Fibroblast of villous mesenchyme (primary cell): ENCODE results near the gene CXXC5. TPM values are rescaled to one million over a fixed set of nuclear protein-coding genes. Genes with fewer than 3 reads are reported as not detected.
"Not testable (repeated sequence)": the region's sequence is repeated elsewhere in the genome, so short reads cannot be mapped to it uniquely, and the experiment has no call there.

Experiments
- DNase-seq: peaks from one replicate; pipeline ENCODE4 v3.0.0-alpha.2; 2010; ENCODE audit warnings: low read depth
- H3K4me3 ChIP-seq: 2 replicates; pipeline ENCODE4 v1.5.1; 2011; ENCODE audit warnings: low read depth, mild to moderate bottlenecking, low read length
- total RNA-seq: library from RNA; depleted of rRNA; stranded (reverse); fragments of >200 nt; gene quantifications from 2 replicates; pipeline ENCODE4 v1.2.3, GENCODE V29; 2012
- TF ChIP-seq, protein P1 (sequence below): IDR thresholded peaks from 2 replicates; pipeline ENCODE4 v1.5.1; 2012; ENCODE audit warnings: low read depth, mild to moderate bottlenecking, low read length; ENCODE audit not compliant: insufficient read depth

CXXC5 gene
- total RNA-seq, 1 donor = 79.5 TPM

DNA sequence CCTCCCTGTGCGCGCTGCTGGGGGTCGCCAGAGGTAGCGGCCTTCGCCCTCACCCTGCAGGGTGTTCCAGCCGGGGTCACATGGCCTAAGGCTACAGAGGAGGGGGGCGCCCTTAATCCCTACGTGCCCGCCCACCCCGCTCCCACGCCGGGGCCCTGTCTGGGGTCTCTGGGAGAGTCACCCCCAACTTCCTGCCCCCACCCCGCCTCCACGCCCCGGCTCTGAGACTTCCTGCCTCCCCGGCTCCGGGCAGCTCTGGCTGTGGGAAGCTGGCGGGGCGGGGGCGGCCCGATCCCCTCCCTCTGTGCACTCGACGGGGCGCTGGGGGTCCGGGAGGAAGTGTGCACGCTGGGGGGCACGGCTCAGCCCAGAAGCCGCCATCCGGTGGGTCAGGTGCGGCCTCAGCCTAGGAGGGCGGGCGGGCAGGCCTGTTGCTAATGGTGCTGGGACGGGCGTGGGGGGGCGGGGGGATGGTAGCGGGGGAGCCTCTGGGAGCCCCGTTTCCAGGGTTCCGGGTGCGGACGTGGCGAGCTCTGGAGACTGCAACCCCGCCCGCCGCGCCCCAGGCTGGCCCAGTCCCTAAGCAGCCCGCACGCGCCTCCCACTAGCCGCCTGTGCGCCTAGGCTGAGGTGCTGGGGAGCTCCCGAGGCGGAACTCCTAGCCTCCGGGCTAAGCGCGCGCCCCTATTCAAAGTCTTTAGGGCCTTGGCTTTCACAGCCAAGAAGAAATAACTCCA lies 61.6 kb downstream of the CXXC5 start:
- TF ChIP-seq, protein P1, sequence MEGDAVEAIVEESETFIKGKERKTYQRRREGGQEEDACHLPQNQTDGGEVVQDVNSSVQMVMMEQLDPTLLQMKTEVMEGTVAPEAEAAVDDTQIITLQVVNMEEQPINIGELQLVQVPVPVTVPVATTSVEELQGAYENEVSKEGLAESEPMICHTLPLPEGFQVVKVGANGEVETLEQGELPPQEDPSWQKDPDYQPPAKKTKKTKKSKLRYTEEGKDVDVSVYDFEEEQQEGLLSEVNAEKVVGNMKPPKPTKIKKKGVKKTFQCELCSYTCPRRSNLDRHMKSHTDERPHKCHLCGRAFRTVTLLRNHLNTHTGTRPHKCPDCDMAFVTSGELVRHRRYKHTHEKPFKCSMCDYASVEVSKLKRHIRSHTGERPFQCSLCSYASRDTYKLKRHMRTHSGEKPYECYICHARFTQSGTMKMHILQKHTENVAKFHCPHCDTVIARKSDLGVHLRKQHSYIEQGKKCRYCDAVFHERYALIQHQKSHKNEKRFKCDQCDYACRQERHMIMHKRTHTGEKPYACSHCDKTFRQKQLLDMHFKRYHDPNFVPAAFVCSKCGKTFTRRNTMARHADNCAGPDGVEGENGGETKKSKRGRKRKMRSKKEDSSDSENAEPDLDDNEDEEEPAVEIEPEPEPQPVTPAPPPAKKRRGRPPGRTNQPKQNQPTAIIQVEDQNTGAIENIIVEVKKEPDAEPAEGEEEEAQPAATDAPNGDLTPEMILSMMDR = no peak
- no peak overlapping the region for H3K4me3 ChIP-seq
- DNase-seq = peak; percentile 11

DNA sequence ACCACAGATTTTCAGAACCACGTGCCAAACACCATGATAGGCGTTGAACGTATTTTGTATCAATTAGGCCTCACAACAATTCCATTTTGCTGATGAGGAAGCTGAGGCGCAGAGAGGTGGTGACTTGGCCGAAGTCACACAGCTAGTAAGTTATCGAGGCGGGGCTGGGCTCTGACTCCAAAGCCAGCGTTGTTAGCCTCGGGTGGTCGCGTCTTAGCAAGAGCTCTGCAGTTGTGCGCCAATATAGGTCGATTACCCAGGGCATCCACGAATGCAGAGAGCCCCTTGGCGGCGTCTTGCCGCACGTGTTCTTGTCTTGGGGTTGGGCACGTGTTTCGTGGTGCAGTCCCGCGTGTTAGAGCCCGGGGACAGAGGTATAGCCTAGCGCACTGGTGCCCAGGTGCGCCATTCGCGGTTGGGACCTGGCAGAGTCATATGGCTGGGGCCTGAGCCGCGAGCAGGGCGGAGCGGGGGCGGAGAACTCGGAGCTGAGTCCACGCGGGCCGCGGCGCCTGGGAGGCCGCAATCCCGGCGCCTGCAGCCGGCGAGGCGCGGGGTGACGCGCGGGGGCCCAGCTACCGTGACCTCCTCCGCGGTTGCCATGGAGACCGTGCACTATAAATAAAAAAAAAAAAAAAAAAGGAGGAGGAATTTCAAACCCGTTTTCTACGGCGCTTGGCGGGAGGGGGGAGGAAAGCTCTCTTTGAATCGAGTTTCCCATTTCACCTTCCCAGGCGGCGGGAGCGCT lies 62.3 kb downstream of the CXXC5 start:
- TF ChIP-seq, protein P1 = no peak
- DNase-seq = peak; percentile 56
- H3K4me3 ChIP-seq = peak overlapping the region; percentile 57

DNA sequence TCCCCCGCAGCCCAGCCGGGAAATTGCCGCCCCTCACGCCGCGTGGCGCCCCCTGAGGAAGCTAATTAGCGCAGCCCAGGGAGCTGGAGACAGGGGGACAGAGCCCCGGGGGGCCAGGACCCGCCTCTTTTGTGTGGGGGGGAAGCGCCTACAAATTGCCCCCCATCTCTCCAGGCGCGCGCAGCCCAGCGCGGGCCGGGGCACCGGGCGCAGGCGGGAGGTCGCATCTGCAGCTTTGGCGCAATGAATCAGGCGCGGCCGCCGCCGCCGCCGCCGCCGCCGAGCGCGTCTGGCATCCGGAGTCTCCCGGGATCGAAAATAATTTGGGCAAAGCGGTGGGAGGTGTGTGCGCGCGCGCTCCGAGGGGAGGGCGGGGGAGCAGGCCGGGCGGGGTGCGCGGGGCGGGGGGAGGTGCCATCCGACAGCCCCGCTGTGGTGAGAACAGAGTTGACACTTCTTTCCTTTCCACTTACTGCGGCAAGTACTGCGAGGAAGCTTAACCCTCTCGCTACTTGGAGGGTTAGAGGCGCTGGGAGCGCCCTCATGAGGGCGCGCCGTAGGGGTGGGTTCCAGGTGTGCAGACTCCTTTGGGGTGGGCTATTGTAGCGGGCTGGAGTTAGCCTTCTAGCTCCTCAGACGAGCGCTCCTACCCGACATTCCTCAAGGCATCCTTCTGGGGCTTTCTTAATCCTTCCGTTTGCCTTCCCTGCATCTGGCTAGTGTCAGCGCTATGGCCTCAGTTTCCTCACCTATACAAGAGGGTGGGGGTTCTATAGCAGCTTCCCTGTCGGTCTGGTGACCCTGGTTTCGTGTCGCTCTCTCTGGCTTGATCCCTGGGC lies 63.1 kb downstream of the CXXC5 start:
- peak; percentile 46 for DNase-seq
- TF ChIP-seq, protein P1 = peak; percentile 24
- peak overlapping the region; percentile 57 for H3K4me3 ChIP-seq

DNA sequence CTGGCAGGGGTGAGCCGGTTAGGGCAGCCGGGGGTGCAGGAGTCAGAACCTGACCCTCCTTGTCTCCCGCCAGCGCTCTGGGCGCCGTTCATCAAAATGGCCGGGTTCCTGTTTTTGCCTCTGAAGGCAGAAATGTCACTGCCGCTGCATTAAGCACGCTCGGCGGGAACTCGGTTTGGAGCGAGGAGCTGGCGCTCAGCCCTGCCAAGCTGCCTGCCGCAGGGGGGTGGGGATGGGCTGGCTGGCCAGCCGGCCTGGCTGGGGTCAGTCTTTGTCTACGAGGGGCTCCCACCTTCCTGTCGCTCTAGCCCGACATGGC lies 63.7 kb downstream of the CXXC5 start:
- TF ChIP-seq, protein P1 = no peak
- no peak overlapping the region for H3K4me3 ChIP-seq
- no peak for DNase-seq

DNA sequence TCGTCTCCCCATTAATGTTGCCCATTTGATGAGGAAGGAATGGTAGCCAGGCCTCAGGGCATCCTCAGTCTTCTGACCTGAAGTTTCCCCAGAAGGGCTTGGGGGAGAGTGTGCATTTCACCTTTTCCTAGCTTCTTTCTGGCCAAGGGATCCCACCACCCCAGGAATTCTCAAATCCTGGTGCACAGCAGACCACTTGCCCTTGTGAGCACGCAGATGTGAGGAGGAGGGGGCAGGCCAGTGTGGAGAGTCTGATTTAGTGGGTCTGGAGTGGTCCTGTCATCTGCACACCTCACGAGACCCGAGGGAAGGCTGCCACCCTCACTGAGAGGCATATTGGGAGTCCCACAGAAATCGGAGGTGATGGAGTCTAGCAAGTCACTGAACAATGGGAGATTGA lies 64.3 kb downstream of the CXXC5 start:
- TF ChIP-seq, protein P1 = no peak
- DNase-seq = no peak
- no peak overlapping the region for H3K4me3 ChIP-seq

DNA sequence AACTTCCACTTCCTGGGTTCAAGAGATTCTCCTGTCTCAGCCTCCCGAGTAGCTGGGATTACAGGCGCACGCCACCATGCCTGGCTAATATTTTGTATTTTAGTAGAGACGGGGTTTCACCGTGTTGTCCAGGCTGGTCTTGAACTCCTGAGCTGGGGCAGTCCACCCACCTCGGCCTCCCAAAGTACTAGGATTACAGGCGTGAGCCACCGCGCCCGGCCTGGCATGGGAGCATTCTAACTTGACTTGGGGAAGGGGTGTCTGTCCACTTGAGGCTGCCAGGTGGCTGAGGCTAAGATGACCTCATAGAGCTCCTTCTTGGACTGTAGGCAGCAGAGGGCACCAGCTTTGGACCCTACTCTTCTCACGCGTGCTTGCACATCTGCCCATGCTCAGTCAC lies 65.7 kb downstream of the CXXC5 start:
- DNase-seq, H3K4me3 ChIP-seq: not testable (repeated sequence)

DNA sequence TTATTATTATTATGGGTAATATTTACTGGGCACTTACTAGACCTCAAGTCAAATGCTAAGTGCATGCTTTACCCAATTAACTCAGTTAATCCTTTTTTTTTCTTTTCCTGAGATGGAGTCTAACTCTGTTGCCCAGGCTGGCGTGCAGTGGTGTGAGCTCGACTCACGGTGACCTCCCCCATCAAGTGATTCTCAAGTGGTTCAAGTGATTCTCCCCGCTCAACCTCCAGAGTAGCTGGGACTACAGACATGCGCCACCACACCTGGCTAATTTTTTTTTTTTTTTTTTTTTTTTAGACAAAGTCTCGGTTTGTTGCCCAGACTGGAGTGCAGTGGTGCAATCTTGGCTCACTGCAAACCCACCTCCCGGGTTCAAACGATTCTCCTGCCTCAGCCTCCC lies 69.1 kb downstream of the CXXC5 start:
- H3K4me3 ChIP-seq = no peak overlapping the region
- TF ChIP-seq, protein P1 = no peak
- DNase-seq = no peak

DNA sequence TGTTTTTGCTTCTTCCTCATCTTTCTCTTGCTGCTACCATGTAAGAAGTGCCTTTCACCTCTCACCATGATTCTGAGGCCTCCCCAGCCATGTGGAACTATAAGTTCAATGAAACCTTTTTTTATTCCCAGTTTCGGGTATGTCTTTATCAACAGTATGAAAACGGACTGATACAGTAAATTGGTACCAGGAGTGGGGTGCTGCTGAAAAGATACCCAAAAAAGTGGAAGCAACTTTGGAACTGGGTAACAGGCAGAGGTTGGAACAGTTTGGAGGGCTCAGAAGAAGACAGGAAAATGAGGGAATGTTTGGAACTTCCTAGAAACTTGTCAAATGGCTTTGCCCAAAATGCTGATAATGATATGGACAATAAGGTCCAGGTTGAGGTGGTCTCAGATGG lies 70.3 kb downstream of the CXXC5 start:
- DNase-seq = not testable (repeated sequence)

DNA sequence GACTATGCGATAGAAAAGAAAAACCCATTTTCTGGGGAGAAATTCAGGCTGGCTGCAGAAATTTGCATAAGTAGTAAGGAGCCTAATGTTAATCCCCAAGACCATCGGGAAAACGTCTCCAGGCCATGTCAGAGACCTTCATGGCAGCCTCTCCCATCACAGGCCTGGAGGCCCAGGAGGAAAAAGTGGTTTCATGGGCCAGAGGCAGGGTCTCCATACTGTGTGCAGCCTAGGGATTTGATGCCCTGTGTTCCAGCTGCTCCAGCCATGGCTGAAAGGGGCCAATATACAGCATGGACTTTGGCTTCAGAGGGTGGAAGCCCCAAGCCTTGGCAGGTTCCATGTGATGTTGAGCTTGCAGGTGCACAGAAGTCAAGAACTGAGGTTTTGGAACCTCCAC lies 71.8 kb downstream of the CXXC5 start:
- DNase-seq, H3K4me3 ChIP-seq: not testable (repeated sequence)

More for the DNA sequence above, 70.3 kb downstream of the CXXC5 start:
- H3K4me3 ChIP-seq = not testable (repeated sequence)
